Spleen (tissue), 11 donors: ENCODE data around the gene PKD1. TPM values are rescaled to one million over a fixed set of nuclear protein-coding genes. Genes with fewer than 3 reads are reported as not detected.

ENCODE experiments used
- DNase-seq: peaks from one replicate; pipeline ENCODE4 v3.0.0-alpha.2; 2020
- H3K27ac ChIP-seq, 8 donors: fragments of 200-600 bp; sonication (generic) in 7 of 8; 1 replicate in 4 of 8; 2 replicates in 4 of 8; pipeline versions ENCODE4 v1.5.0 to v1.8.0; 2016 to 2021; ENCODE audit warnings: inconsistent platforms in 4 of 8, mild to moderate bottlenecking in 4 of 8, moderate library complexity in 1 of 8
- H3K27me3 ChIP-seq, 7 donors: fragments of 200-600 bp; sonication (generic) in 6 of 7; replicated peaks in 1 of 7; 1 replicate in 4 of 7; 2 replicates in 3 of 7; pipeline versions ENCODE4 v1.5.0 to v1.8.0; 2016 to 2021; ENCODE audit warnings: inconsistent platforms in 3 of 7, mild to moderate bottlenecking in 1 of 7
- H3K36me3 ChIP-seq, 6 donors: fragments of 200-600 bp; sonication (generic) in 5 of 6; 1 replicate in 4 of 6; 2 replicates in 2 of 6; pipeline versions ENCODE4 v1.5.0 to v1.8.0; 2016 to 2021; ENCODE audit warnings: inconsistent platforms in 2 of 6
- H3K4me1 ChIP-seq, 6 donors: fragments of 200-600 bp; sonication (generic) in 5 of 6; 1 replicate in 3 of 6; 2 replicates in 3 of 6; pipeline versions ENCODE4 v1.5.0 to v1.8.0; 2016 to 2021; ENCODE audit warnings: inconsistent platforms in 3 of 6
- H3K4me3 ChIP-seq, 8 donors: fragments of 200-600 bp; sonication (generic) in 7 of 8; 1 replicate in 4 of 8; 2 replicates in 4 of 8; pipeline versions ENCODE4 v1.5.0 to v1.8.0; 2016 to 2021; ENCODE audit warnings: inconsistent platforms in 4 of 8, mild to moderate bottlenecking in 4 of 8, moderate library complexity in 2 of 8
- H3K9me3 ChIP-seq, 8 donors: fragments of 200-600 bp; sonication (generic) in 7 of 8; 1 replicate in 4 of 8; 2 replicates in 4 of 8; pipeline versions ENCODE4 v1.5.0 to v1.8.0; 2016 to 2021; ENCODE audit warnings: inconsistent platforms in 4 of 8
- CTCF ChIP-seq, 11 experiments: fragments of 200-600 bp in 7 of 11; fragments of 450-650 bp in 4 of 11; sonication (generic) in 4 of 11; IDR thresholded peaks in 8 of 11; conservative IDR thresholded peaks in 3 of 11; 1 replicate in 7 of 11; 2 replicates in 4 of 11; pipeline versions ENCODE4 v1.4.0 to v1.8.0; 2016 to 2021; ENCODE audit warnings: antibody characterized with exemption in 11 of 11, inconsistent platforms in 4 of 11, mild to moderate bottlenecking in 1 of 11
- POLR2A ChIP-seq, 3 donors: fragments of 450-650 bp; IDR thresholded peaks; one replicate each; pipeline ENCODE4 v1.5.1; 2017; ENCODE audit warnings: antibody characterized with exemption in 3 of 3, mild to moderate bottlenecking in 1 of 3
- POLR2AphosphoS5 ChIP-seq, 3 donors: sonication (generic); formaldehyde crosslinking; IDR thresholded peaks; one replicate each; pipeline ENCODE4 v1.5.1; 2017; ENCODE audit warnings: antibody characterized with exemption in 3 of 3
- WGBS, 5 donors: extraction: QIAGEN DNeasy Blood & Tissue Kit in 3 of 5; methylation state at CpG; one replicate each; pipeline versions ENCODE4 v1.1.5 to v1.1.7; 2013 to 2018; 5-methylcytosine and 5-hydroxymethylcytosine counted together
- intact Hi-C: fragments of 100-400 bp; cut with DNase I; formaldehyde crosslinking; loops from one replicate; pipeline ENCODE4 v1.15.0; 2023; ENCODE audit warnings: low total_unique reads
- polyA plus RNA-seq, 3 donors: library from polyadenylated mRNA; stranded (reverse); fragments of 200-250 nt; gene quantifications; one replicate each; pipeline ENCODE4 v1.2.1, GENCODE V29; 2013
- total RNA-seq, 7 donors: library from RNA; depleted of rRNA in 3 of 7; stranded (reverse); fragments of >200 nt in 3 of 7; fragmentation: NEBNext Ultra II Directional in 4 of 7; extraction: Animal tissue kit (Norgen Biotek cat#: 25700) in 4 of 7; gene quantifications; one replicate each; pipeline versions ENCODE4 v1.1.0 to v1.2.1, GENCODE V29; 2016 to 2021
- donor health status: healthy with polysubstance abuse.
- donor health status: DM: no; HTN: no; CAD: no; lungs with moderate emphysema.
- donor health status: DM: no; HTN: no; CAD: no.
- donor health status: Bipolar disorder and iron deficiency.
- donor health status: healthy.
- donor health status: DM: no; HTN: no; CAD: no.
- donor health status: DM: yes; HTN: yes; CAD: no.

Gene PKD1
- total and polyA plus RNA-seq, 10 donors: 14.0 to 124 (median 79.8) TPM

- Histone ChIP-seq H3K4me1 (peaks cover 38 to 92% (median 75%) of the 10 kb centered on the region in 6 donors), H3K9me3 (no peaks in the 10 kb centered on the region), H3K27ac (peak overlapping the region in 3 of 8 donors; percentile 75 to 95 (median 92)), H3K27me3 (no peaks in the 10 kb centered on the region), H3K36me3 (peaks cover 0 to 41% (median 0%) of the 10 kb centered on the region in 6 donors), H3K4me3 (peak overlapping the region in 1 of 8 donors; percentile 81)
- 72 to 94% (median 88%) methylated on average over 13 to 27 of the region's 27 CpGs for WGBS, 5 donors
- intact Hi-C loops: no loop called here
- no peak for DNase-seq
- no peak for TF ChIP-seq POLR2AphosphoS5 (IDR thresholded peaks at IDR 0.05)
- no peak for TF ChIP-seq POLR2A (IDR thresholded peaks at IDR 0.05)
- no peak for TF ChIP-seq CTCF (IDR thresholded peaks at IDR 0.05 in 8 of 11, conservative IDR thresholded peaks at IDR 0.05 in 3 of 11)
These were observed 22.0 kb upstream of the PKD1 start for GRCh38 chr16:2157480-2158261.

- H3K4me1 ChIP-seq: peaks cover 46 to 92% (median 81%) of the 10 kb centered on the region in 6 donors
- WGBS, 5 donors: 59 to 81% (median 70%) methylated on average over 4 to 5 of the region's 5 CpGs
- peak overlapping the region in 5 of 8 donors; percentile 80 to 95 (median 92) for H3K27ac ChIP-seq
- H3K4me3 ChIP-seq: peak overlapping the region in 5 of 8 donors; percentile 71 to 91 (median 81)
- intact Hi-C loops: no loop called here
- no peak for DNase-seq
- H3K36me3 ChIP-seq: peaks cover 0 to 39% (median 1%) of the 10 kb centered on the region in 6 donors
- TF ChIP-seq CTCF (IDR thresholded peaks at IDR 0.05 in 8 of 11, conservative IDR thresholded peaks at IDR 0.05 in 3 of 11) (no peak), POLR2A (IDR thresholded peaks at IDR 0.05) (no peak), POLR2AphosphoS5 (IDR thresholded peaks at IDR 0.05) (no peak)
- no peaks in the 10 kb centered on the region for H3K27me3 ChIP-seq
- H3K9me3 ChIP-seq: no peaks in the 10 kb centered on the region
These were observed 21.1 kb upstream of the PKD1 start for GRCh38 chr16:2156849-2157224.

GRCh38 chr16:2155977-2156848 lies 20.5 kb upstream of the PKD1 start:
- Histone ChIP-seq H3K9me3 (no peaks in the 10 kb centered on the region), H3K36me3 (peaks cover 0 to 39% (median 7%) of the 10 kb centered on the region in 6 donors), H3K27me3 (no peaks in the 10 kb centered on the region), H3K27ac (peak overlapping the region; percentile 48 to 95 (median 88)), H3K4me3 (peak overlapping the region; percentile 63 to 91 (median 77)), H3K4me1 (peaks cover 50 to 92% (median 85%) of the 10 kb centered on the region in 6 donors)
- DNase-seq: peak; percentile 90
- no peak for TF ChIP-seq POLR2AphosphoS5 (IDR thresholded peaks at IDR 0.05)
- no peak for TF ChIP-seq POLR2A (IDR thresholded peaks at IDR 0.05)
- no peak for TF ChIP-seq CTCF (IDR thresholded peaks at IDR 0.05 in 8 of 11, conservative IDR thresholded peaks at IDR 0.05 in 3 of 11)
- intact Hi-C loops: no loop called here
- WGBS, 5 donors: 7 to 22% (median 8%) methylated on average over 12 to 44 of the region's 47 CpGs
